Progenitor cell of endocrine pancreas (in vitro differentiated cells): ENCODE measurements around the gene CHTF18. TPM values are rescaled to one million over a fixed set of nuclear protein-coding genes. Genes with fewer than 3 reads are reported as not detected.

Experiments used
- DNase-seq: peaks from one replicate; pipeline ENCODE4 v3.0.0; 2021; ENCODE audit warnings: low spot score; ENCODE audit not compliant: unreplicated experiment
- H3K27ac Mint-ChIP-seq: 2 replicates; pipeline ENCODE4 v1.8.0; 2021; ENCODE audit warnings: mild to moderate bottlenecking, moderate library complexity, mixed read lengths
- H3K27me3 Mint-ChIP-seq: 2 replicates; pipeline ENCODE4 v1.8.0; 2021; ENCODE audit warnings: mixed read lengths
- H3K36me3 Mint-ChIP-seq: 2 replicates; pipeline ENCODE4 v1.8.0; 2022; ENCODE audit warnings: mixed read lengths; ENCODE audit not compliant: insufficient read depth
- H3K4me1 Mint-ChIP-seq: 2 replicates; pipeline ENCODE4 v1.8.0; 2021; ENCODE audit warnings: low read depth, mixed read lengths
- H3K4me3 Mint-ChIP-seq: 2 replicates; pipeline ENCODE4 v1.8.0; 2021; ENCODE audit warnings: low read depth, mild to moderate bottlenecking, moderate library complexity, mixed read lengths
- H3K9me3 Mint-ChIP-seq: 2 replicates; pipeline ENCODE4 v1.8.0; 2021; ENCODE audit warnings: low read depth, mixed read lengths
- CTCF ChIP-seq: fragments of 200-600 bp; sonication (generic); IDR thresholded peaks from one replicate; pipeline ENCODE4 v1.5.0; 2021; ENCODE audit warnings: antibody characterized with exemption, mild to moderate bottlenecking; ENCODE audit not compliant: unreplicated experiment
- total RNA-seq: library from RNA; stranded (reverse); gene quantifications from 2 replicates; pipeline ENCODE4 v1.2.1, GENCODE V29; 2021

Gene CHTF18
- total RNA-seq, 1 donor from 2014 or later = 99.3 TPM

- Mint-ChIP-seq H3K27ac (no peak overlapping the region), H3K36me3 (no peaks in the 10 kb centered on the region), H3K9me3 (no peaks in the 10 kb centered on the region), H3K4me3 (no peak overlapping the region), H3K27me3 (peaks cover 8% of the 10 kb centered on the region), H3K4me1 (peaks cover 3% of the 10 kb centered on the region)
- no peak for DNase-seq
- TF ChIP-seq CTCF = no peak
Observed at GRCh38 chr16:761625-762513, 26.6 kb upstream of the CHTF18 start.

GRCh38 chr16:762595-763268 lies 25.7 kb upstream of the CHTF18 start:
- Mint-ChIP-seq H3K27me3 (peaks cover 5% of the 10 kb centered on the region), H3K4me3 (no peak overlapping the region), H3K4me1 (peaks cover 3% of the 10 kb centered on the region), H3K36me3 (no peaks in the 10 kb centered on the region), H3K27ac (no peak overlapping the region), H3K9me3 (no peaks in the 10 kb centered on the region)
- DNase-seq = no peak
- no peak for TF ChIP-seq CTCF

- no peak overlapping the region for H3K27ac Mint-ChIP-seq
- no peak for TF ChIP-seq CTCF
- no peaks in the 10 kb centered on the region for H3K9me3 Mint-ChIP-seq
- H3K4me3 Mint-ChIP-seq = no peak overlapping the region
- no peak for DNase-seq
- no peaks in the 10 kb centered on the region for H3K36me3 Mint-ChIP-seq
- peaks cover 3% of the 10 kb centered on the region for H3K4me1 Mint-ChIP-seq
- peaks cover 3% of the 10 kb centered on the region for H3K27me3 Mint-ChIP-seq
Observed at GRCh38 chr16:763369-764183, 24.8 kb upstream of the CHTF18 start.

GRCh38 chr16:764184-764750 lies 24.2 kb upstream of the CHTF18 start:
- H3K27ac Mint-ChIP-seq = no peak overlapping the region
- H3K4me1 Mint-ChIP-seq = peaks cover 3% of the 10 kb centered on the region
- no peak overlapping the region for H3K4me3 Mint-ChIP-seq
- H3K36me3 Mint-ChIP-seq = no peaks in the 10 kb centered on the region
- no peaks in the 10 kb centered on the region for H3K9me3 Mint-ChIP-seq
- TF ChIP-seq CTCF = no peak
- H3K27me3 Mint-ChIP-seq = peaks cover 3% of the 10 kb centered on the region
- no peak for DNase-seq
